GM21526 (cell line): Measurements from ENCODE around the gene ORAI3.
A peak's percentile ranks its signal among the peaks of the same experiment; 100 is the strongest.
"Not testable (repeated sequence)": the region's sequence is repeated elsewhere in the genome, so short reads cannot be mapped to it uniquely, and the experiment has no call there.

Source experiments
- ATAC-seq: cut with Tn5 transposase; IDR thresholded peaks from one replicate; pipeline ENCODE4 v1.9.1; 2021; ENCODE audit warnings: moderate library complexity; ENCODE audit not compliant: unreplicated experiment, low FRiP score

The ORAI3 gene

DNA sequence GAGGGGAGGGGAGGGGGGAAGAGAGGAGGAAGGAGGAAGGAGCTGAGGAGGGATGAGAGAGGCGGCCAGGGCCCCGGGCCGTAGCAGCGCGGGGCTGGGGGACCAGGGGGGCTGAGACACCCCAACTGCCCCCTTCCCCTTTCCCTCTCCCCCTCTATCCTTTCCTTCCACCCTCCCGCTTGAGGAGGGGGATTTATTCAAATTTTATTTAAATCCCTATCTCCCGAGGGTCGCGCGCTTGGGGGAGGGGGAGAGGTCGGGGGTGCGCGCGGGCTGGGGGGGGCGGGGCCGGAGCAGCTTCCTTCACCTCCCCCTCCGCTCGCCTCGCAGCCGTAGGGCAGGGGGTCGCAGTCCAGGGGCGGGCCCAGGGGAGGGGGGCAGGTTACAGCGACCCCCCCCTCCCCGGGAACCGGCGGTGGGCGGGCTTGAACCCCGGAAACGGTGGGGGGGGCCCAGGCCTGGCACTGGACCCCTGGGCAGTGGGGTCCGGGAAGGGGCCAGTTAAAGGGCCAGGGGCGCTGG, 25.3 kb upstream of the ORAI3 start, which contains the start of gene FBXL19:
FBXL19 (plus strand) TSS at position 19 of the 522 bp plus-strand sequence. CDS start 2,183 bp downstream, outside the sequence.
- no peak for ATAC-seq

DNA sequence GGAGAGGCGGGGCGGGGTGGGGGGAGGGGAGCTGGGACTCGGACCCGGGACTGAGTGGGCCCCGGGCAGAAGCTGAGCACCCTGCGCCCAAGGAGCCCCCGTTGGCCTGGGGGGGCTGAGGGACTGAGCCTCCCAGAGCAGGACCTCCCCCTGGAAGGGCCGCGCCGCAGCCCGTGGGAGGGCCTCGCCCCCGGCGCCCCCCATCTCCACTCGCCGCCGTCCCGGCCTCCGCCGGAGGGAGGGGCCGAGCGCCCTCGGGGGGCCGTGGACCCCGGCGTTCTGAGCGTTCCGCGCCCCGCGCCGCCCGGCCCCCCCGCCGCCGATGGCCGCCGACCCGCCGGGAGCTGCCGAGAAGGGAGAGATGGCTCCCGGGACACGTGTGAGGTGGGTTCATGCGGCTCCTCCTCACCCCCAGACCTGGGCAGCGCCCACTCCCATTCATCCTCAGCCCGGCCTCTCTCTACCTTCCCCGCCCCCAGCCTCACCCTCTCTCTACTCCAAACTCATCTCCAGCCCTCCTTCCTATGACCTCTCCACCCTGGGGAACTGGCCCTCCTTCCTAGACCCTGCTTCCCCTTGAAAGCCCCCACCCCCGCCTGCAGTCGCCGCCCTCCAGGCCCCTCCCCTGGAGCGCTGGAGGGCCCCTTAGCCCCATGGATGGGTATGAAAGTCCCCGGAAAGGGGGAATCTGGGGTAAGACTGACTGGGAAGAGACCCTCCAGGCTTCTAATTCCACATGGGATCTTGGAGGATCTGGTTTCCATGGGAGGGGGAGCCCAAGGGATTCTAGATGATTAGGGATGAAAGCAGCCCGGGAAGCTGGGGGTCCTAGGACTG, 24.6 kb upstream of the ORAI3 start:
- no peak for ATAC-seq

DNA sequence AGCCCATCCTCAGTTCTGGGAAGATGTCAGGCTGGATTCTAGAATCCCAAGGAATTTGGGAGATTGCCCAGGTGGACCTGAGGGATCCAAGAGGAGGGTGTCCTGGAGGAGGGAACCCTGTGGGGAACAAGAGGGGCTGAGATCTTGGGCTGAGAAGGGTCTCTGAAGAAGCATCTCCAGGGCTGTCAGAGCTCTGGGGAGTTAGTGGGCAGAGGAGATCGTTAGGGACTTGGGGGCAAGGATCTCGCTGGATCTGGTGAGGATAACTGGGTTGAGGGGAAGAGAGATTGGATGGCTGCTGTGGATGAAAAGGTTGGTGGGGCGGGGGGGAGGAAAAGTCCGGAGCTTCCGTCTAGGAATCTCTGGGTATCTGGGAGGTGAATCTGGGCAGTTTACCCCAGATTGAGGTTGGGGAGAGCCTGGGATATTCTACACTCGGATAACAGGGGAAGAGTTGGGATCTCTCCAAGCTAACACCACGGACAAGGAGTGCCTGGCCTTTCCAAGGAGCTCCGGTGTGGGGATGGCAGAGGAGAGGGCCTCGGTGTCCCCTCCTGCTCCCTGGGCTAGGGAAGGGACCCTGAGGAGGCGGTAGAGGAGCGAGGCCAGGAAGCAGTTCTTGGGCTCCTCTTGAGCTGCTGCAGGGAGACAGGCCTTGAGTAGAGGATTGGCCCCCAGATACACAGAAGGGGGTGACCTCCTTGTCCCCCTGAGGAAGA, 23.8 kb upstream of the ORAI3 start:
- no peak for ATAC-seq

DNA sequence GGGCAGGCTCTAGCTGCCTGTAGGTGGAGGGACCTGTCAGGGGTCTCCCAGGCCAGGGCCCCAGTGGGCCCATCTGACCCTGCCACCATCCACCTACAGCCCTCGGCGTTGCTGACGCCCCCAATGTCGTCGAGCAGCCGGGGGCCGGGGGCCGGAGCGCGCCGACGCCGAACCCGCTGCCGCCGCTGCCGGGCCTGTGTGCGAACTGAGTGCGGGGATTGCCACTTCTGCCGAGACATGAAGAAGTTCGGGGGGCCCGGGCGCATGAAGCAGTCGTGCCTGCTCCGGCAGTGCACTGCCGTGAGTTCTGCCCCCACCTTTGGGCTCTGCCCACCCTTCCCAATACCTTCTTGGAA, 23.3 kb upstream of the ORAI3 start:
- ATAC-seq = no peak

DNA sequence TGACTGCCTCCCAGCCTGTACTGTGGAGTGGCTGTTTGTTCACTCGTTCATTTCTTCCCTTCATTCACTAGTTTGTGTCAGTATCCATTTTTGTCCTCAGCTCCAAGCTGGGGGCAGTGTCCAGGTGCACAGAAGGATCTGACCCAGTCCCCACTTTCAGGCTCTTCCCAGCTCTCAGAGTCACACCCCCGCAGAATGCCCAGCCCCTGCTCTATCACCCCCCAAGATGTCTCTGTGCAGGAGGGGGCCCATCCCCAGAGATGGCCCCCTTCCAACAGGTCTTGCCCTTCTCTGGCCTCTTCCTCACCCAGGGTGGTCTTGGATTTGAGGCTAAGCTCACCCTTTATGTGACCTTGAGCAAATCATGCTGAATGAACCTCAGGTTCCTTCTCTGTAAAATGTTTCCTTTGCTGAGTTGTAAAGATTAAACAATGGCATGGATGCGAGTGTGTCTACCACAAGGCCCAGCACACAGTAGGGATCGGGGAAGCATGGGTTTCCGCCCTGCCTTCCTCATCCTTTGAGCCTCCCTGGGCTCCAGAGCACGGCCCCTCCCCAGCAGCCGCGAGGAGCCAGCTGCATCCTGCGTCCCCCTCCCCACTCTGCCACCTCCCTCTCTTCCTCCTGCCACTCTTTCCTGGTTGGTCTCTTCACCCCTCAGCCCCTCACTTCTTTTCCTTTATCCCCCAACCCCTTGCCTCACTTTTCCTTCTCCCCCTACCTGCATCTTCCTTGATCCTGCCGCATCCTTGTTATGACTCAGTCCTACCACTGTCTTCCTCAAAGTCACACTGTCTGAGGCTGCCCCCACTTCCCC, 22.7 kb upstream of the ORAI3 start:
- ATAC-seq = no peak

DNA sequence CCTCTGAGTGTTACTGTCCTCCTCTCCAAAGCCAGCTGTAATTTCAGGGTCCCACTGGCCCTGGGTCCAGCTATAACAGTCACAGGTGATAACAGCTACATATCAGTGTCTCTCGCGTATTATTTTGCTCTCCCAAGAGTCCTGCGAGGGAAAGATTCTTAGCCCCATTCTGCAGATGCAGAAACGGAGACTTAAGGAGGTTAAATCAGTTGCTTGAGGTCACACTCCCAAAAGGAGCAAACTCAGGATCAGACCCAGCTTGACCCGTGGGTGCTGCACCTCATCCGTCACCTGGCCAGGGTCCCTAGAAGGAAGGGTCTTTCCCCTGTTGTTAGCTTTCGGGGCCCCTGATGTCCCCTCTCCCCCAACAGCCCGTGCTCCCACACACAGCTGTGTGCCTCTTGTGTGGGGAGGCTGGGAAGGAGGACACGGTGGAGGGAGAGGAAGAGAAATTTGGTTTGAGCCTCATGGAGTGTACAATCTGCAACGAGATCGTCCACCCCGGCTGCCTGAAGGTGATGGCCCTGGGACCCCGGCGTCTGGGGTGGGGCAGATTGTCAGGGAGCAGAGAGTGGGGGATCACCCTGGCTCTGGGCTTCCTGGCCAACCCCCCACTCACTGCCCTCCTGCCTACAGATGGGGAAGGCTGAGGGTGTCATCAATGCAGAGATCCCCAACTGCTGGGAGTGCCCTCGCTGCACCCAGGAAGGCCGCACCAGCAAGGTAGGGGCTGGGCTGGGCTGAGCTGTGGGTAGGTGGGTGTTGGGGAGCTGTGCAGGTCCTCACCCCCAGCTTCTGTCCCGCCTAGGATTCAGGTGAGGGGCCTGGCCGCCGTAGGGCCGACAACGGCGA, 21.7 kb upstream of the ORAI3 start:
- ATAC-seq = no peak

DNA sequence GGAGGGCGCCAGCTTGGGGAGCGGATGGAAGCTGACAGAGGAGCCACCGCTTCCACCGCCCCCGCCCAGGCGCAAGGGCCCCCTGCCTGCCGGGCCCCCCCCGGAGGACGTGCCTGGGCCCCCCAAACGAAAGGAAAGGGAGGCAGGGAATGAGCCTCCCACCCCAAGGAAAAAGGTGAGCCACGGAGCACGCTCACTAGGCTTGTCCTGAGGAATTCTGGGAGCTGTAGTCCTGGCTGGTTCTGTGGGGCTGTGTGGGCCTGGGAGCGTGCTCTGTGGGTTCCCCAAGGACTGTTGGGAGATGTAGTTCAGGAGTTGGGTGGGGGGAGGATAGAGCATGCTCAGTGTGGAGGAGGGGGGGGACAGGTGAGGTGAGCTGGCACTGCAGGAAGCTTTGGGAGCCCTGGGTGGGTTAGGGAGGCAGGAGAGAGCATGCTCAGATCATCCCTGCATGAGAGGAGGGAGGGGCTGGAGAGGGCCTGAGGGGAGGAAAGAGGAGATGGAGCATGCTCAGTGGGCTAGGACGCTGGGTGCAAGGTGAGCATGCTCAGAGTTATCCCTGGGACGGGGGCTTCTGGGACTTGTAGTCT, 21.0 kb upstream of the ORAI3 start:
- no peak for ATAC-seq

DNA sequence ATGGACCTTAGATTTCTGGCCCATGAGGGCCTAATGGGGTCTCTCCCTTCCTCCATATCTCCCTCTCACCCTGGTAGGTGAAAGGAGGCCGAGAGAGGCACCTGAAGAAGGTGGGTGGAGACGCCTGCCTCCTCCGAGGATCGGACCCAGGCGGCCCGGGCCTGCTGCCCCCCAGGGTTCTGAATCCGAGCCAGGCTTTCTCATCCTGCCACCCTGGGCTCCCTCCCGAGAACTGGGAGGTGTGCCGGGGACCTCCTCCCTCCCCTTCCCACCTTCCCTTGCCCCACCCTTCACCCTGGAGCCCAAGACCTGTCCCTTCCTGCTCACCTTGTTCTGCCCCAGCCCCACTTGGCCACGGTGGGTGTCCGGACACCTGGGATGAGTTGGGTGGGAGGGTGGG, 20.5 kb upstream of the ORAI3 start:
- ATAC-seq = no peak

DNA sequence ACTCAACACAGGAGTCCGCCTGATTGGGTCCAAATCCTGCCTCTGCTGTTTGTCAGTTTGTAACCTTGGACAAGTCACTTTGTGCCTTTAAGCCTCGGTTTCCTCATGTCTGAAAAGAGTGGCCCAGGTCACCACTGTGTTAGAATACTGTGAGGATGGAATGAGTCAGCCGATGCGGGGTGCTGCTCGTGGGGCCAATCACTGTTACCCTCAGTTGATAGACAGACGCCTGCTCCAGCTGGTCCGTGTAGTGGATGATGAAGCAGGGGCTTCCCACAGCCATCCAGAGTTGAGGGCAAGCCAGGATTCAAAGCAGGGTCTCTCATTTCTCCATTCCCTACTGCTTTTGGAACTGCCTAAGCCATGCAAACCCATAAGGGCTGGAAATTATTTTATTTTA, 19.7 kb upstream of the ORAI3 start:
- ATAC-seq = no peak

DNA sequence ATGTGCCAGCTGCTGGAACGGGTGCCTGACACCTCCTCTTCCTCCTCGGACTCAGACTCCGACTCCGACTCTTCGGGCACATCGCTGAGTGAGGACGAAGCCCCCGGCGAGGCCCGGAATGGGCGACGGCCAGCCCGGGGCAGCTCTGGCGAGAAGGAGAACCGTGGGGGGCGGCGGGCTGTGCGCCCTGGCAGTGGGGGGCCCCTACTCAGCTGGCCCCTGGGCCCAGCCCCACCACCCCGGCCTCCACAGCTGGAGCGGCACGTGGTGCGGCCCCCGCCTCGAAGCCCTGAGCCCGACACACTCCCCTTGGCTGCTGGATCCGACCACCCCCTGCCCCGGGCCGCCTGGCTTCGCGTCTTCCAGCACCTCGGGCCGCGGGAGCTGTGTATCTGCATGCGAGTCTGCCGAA, 18.7 kb upstream of the ORAI3 start:
- no peak for ATAC-seq

DNA sequence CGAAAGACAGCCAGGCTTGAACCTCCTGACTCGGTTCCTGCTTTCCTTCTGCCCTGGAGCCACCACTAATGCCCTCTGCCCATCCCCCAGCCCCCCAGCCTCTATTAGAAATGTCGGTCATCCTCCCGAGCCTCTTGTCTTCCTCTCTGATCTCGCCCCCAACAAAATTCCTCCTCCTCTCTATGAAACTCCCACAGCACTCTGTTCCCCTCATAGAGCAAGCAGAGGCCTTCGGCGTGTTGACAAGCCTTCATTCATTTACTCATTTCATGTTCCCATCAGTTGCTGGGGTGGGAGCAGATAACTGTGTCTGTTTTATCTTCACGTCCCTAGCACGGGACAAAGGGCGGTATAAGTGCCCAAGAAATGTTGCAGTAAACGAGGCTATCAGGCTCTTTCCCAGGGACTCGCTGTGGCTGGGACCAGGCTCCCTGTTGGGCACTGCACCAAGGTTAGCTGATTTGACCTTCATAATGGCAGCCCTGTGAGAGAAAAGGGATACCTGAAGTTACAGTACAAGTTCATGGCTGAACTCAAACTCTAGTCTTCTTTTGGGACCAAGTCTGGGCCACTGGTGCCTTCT, 17.7 kb upstream of the ORAI3 start:
- ATAC-seq = no peak

DNA sequence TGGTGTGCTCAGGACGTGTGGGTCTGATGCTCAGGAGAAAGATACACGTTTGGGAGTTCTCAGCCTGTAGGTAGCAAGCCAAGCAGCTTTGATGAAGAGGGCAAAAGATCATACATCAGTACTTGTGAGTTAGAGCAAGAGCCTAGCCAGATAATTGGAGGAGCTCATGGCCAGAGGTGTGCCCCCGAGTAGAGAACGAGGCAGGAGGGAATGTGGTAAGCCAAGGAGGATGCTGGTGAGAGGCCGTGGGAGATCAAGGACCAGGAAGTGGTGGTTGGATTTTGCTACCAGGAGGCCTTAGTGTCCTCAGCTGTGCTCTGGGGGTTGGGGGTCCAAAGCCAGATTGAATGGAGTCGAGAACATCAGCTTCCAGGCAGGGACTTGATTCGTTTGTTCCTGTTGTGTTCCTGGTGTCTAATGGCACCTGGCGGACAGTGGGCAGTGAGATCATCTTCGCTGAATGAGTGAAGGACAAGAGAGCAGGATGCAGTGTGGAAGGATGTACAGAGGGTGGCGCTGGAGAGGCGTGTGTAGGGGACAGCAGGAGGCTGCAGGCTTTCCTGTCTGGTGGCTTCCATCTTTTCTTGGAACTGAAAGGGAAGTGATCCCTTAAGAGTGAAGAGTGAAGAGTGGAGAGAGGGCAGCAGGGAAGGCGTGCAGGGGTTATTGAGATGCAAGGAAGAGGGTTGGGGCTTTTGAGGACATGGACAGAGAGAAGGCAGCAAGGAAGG, 13.9 kb upstream of the ORAI3 start:
- ATAC-seq = no peak

DNA sequence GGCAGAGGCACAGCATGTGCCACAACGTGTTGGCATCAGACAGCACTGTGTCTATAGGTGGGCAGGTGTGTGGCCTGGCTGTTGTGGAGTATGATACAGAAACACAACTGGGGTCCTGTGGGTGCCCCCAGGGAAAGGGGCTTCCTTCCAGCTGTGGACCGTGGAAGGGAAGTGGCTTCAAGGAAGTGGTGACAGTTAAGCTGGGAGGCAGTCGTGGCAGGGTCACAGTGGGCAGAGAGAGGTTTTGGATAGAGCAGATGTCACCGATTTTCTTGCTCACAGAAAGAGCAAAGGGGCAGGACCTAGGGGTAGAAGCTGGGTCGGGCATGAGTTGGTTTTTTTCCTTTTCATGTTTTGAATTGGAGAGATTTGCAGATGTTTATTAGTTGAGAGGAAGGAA, 11.2 kb upstream of the ORAI3 start:
- ATAC-seq = no peak

DNA sequence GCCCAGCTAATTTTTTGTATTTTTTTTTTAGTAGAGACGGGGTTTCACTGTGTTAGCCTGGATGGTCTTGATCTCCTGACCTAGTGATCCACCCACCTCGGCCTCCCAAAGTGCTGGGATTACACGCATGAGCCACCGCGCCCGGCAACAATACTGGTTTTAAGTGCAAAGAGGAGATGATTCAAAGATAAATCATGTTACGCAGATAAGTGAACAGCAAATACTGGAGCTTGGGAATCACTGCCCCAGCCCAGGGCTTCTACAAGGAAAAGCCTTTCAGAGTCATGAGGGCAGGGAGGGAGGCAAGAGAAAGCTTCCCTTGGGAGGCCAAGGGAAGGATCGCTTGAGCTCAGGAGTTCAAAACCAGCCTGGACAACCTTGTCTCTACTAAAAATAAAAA, 9.3 kb upstream of the ORAI3 start:
- not testable (repeated sequence) for ATAC-seq

DNA sequence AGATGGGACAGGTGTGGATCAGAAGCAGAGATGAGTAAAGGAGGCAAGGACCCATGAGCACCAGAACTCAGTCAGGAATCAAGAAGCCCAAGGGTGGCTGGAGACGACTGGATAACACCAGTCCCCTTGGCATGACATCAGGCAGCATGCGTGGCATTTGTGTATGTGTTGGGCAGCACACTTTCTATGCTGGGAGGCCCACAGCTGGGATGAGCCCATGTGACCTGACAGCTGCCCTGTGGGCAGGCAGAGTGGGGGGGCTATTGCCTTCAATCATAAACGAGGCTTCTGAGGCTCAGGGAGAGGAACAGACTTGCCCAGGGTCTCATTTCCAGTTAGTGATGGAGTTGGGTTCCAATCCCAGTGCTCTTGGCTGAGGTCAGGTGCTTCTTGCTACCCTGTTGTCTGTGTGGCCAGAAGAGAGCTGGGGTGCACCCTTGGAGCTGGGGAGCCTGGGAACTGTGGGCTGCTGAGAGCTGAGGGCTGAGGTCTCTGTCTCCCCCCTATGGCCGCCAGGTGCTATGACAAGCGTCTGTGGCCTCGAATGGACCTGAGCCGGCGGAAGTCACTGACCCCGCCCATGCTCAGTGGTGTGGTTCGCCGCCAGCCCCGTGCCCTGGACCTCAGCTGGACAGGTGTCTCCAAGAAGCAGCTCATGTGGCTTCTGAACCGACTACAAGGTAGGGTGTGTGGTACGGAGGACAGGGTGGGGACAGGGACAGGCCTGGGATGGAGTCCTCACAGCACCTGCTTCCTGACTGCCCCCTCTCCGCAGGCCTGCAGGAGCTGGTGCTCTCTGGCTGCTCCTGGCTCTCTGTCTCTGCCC, 7.1 kb upstream of the ORAI3 start:
- ATAC-seq = peak; percentile 67

DNA sequence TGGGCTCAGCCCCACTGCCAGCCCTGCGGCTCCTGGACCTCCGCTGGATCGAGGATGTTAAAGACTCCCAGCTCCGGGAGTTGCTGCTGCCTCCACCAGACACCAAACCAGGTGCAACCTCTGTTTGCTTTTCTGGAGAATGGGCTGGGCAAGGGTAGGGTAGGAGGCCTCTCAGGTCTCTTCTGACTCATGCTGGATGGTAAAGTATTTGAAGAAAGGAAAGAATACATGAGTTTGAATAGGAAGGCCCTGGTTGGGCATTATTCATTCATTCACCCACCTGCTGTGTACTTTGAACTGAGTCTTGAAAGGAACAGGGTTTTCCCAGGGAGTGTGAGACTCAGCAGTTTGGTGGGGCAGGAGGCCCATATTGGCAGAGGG, 6.5 kb upstream of the ORAI3 start:
- no peak for ATAC-seq

DNA sequence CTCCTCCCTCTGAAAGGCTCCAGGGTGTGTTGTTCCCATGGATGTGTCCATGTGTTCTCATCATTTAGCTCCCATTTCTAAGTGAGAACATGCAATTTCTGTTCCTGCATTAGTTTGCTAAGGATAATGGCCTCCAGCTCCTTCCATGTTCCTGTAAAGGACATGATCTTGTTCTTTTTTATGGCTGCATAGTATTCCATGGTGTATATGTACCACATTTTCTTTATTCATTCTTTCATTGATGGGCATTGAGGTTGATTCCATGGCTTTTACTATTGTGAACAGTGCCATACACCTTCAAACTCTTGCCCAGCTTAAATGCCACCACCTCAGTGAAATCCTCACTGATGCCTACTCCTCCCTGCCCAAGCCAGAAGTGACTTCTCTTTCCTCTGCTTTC, 4.5 kb upstream of the ORAI3 start:
- ATAC-seq = no peak
